HTR-8/SVneo (cell line): Measurements from ENCODE around the gene IQSEC3.
"Not testable (repeated sequence)": the region's sequence is repeated elsewhere in the genome, so short reads cannot be mapped to it uniquely, and the experiment has no call there.

Experiments used
- DNase-seq: peaks from one replicate; pipeline ENCODE4 v3.0.0; 2011; ENCODE audit warnings: low spot score, mixed read lengths; ENCODE audit not compliant: insufficient read length
- FAIRE-seq: peaks from 2 replicates; lab custom pipeline; 2011; peaks lifted over from hg19 to GRCh38; lab: Jason Lieb, UNC

Gene IQSEC3

GRCh38 chr12:51962-52361, 14.6 kb upstream of the IQSEC3 start:
- not testable (repeated sequence) for DNase-seq, FAIRE-seq

- not testable (repeated sequence) for DNase-seq, FAIRE-seq
These were observed 13.4 kb upstream of the IQSEC3 start for GRCh38 chr12:52902-53734.

- no peak for FAIRE-seq
These were observed 12.5 kb upstream of the IQSEC3 start for GRCh38 chr12:53735-54730.

GRCh38 chr12:54750-55535, 11.6 kb upstream of the IQSEC3 start:
- no peak for FAIRE-seq
- DNase-seq: no peak

More at GRCh38 chr12:53735-54730, 12.5 kb upstream of the IQSEC3 start:
- no peak for DNase-seq

- DNase-seq: no peak
- FAIRE-seq: no peak
These were observed 9.8 kb upstream of the IQSEC3 start for GRCh38 chr12:56683-57346.

- no peak for DNase-seq
- FAIRE-seq: no peak
These were observed 9.0 kb upstream of the IQSEC3 start for GRCh38 chr12:57539-57938.

GRCh38 chr12:58832-59231, 7.7 kb upstream of the IQSEC3 start:
- FAIRE-seq: no peak

GRCh38 chr12:61845-62244, 4.7 kb upstream of the IQSEC3 start:
- not testable (repeated sequence) for DNase-seq, FAIRE-seq

More at GRCh38 chr12:58832-59231, 7.7 kb upstream of the IQSEC3 start:
- no peak for DNase-seq

GRCh38 chr12:65491-66063, 990 bp upstream of the IQSEC3 start:
- FAIRE-seq, DNase-seq: not testable (repeated sequence)

GRCh38 chr12:66782-67504, 376 bp downstream of the IQSEC3 start:
- not testable (repeated sequence) for DNase-seq
- peak; percentile 97 for FAIRE-seq

GRCh38 chr12:69677-70076, 3.1 kb downstream of the IQSEC3 start:
- FAIRE-seq, DNase-seq: not testable (repeated sequence)

GRCh38 chr12:70541-70940, 4.0 kb downstream of the IQSEC3 start:
- FAIRE-seq, DNase-seq: not testable (repeated sequence)

GRCh38 chr12:72018-72417, 5.5 kb downstream of the IQSEC3 start:
- FAIRE-seq, DNase-seq: not testable (repeated sequence)

- FAIRE-seq: peak; percentile 54
- DNase-seq: not testable (repeated sequence)
These were observed 8.0 kb downstream of the IQSEC3 start for GRCh38 chr12:74420-75190.

GRCh38 chr12:75541-75940, 9.0 kb downstream of the IQSEC3 start:
- FAIRE-seq, DNase-seq: not testable (repeated sequence)

GRCh38 chr12:76102-76501, 9.5 kb downstream of the IQSEC3 start:
- not testable (repeated sequence) for DNase-seq
- peak; percentile 80 for FAIRE-seq

- peak; percentile 91 for FAIRE-seq
- DNase-seq: not testable (repeated sequence)
These were observed 10.0 kb downstream of the IQSEC3 start for GRCh38 chr12:76551-76950.
